Femur (tissue), 1 donor: Measurements from ENCODE around the gene R3HDM4.
"Not testable (repeated sequence)": the region's sequence is repeated elsewhere in the genome, so short reads cannot be mapped to it uniquely, and the experiment has no call there.

ENCODE experiments used
- DNase-seq: peaks from one replicate; pipeline ENCODE4 v3.0.0-alpha.2; 2017

Gene R3HDM4

GRCh38 chr19:913080-913748, at the start of gene R3HDM4:
TSS of gene R3HDM4 (minus strand) at chr19:913219. CDS start at chr19:913157, 62 bp downstream.
- DNase-seq = peak; percentile 90

- DNase-seq = no peak
Measured at GRCh38 chr19:961866-962620, 49.0 kb upstream of the R3HDM4 start.

GRCh38 chr19:960601-960938, 47.6 kb upstream of the R3HDM4 start:
- no peak for DNase-seq

- no peak for DNase-seq
Measured at GRCh38 chr19:960020-960419, 47.0 kb upstream of the R3HDM4 start.

- no peak for DNase-seq
Measured at GRCh38 chr19:958967-959855, 46.2 kb upstream of the R3HDM4 start.

- DNase-seq = not testable (repeated sequence)
Measured at GRCh38 chr19:957578-957977, 44.6 kb upstream of the R3HDM4 start.

GRCh38 chr19:956766-957440, 43.9 kb upstream of the R3HDM4 start:
- no peak for DNase-seq

- DNase-seq = no peak
Measured at GRCh38 chr19:955803-956765, 43.1 kb upstream of the R3HDM4 start.

GRCh38 chr19:954672-955494, 41.9 kb upstream of the R3HDM4 start:
- no peak for DNase-seq

GRCh38 chr19:954272-954671, 41.3 kb upstream of the R3HDM4 start:
- no peak for DNase-seq

GRCh38 chr19:953445-954271, 40.6 kb upstream of the R3HDM4 start:
- DNase-seq = no peak

GRCh38 chr19:952680-953444, 39.8 kb upstream of the R3HDM4 start:
- DNase-seq = no peak

- DNase-seq = no peak
Measured at GRCh38 chr19:952049-952679, 39.1 kb upstream of the R3HDM4 start.

GRCh38 chr19:950352-951066, 37.5 kb upstream of the R3HDM4 start:
- no peak for DNase-seq

- no peak for DNase-seq
Measured at GRCh38 chr19:948842-949496, 36.0 kb upstream of the R3HDM4 start.

GRCh38 chr19:947707-948539, 34.9 kb upstream of the R3HDM4 start:
- peak; percentile 75 for DNase-seq
